D341Med (cell line): Measurements from ENCODE around the gene ZXDC.

ENCODE experiments used
- DNase-seq: peaks from one replicate; pipeline ENCODE4 v3.0.0; 2012; ENCODE audit warnings: low spot score

The ZXDC gene

GRCh38 chr3:126394179-126394976, 81.3 kb downstream of the ZXDC start, which contains the start of gene CFAP100:
CFAP100 (plus strand) TSS chr3:126394909; CDS start chr3:126396001, 1,092 bp downstream.
- no peak for DNase-seq

- DNase-seq = no peak
These were observed 82.1 kb downstream of the ZXDC start for GRCh38 chr3:126393563-126393962.

GRCh38 chr3:126392246-126392645, 83.4 kb downstream of the ZXDC start:
- DNase-seq = no peak

DNA sequence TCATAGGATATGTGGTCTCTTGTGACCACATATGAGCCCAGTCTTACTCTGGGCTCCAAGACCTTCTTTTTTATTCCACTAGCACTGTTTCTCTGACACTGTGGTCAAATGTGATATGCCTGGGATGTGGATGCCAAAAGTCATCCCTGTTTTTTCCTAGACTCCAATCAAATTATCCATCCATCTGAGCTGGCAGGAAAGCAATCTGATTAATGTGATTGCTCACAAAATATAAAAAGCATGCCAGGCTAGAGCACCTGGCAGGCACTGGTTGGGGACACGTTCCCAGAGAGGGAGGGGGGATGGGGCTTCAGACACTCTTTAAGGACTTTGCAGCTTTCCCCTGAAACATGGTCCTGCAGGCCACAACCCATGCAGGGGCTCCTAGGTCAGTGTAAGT, 84.1 kb downstream of the ZXDC start:
- DNase-seq = no peak

- no peak for DNase-seq
These were observed 84.9 kb downstream of the ZXDC start for GRCh38 chr3:126390751-126391150.

GRCh38 chr3:126390201-126390600, 85.5 kb downstream of the ZXDC start:
- DNase-seq = no peak

DNA sequence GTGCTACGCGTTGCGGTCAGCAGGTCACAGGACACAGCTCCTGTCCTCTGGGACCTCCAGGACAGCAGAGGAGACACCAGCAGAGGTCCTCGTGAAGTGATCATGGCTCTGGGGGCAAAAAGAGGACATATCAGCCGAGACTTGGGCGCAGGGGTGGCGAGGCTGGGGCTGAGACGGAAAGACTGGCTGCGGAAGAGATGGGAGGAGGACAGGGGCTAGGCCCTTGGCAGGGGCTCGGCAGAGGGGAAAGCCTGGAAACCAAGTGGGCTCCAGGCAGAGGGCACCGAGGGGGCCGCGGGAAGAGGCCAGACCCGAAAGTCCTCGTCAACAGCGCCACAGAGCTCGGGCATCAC, 85.9 kb downstream of the ZXDC start:
- no peak for DNase-seq

- DNase-seq = peak; percentile 87
These were observed 86.4 kb downstream of the ZXDC start for GRCh38 chr3:126389112-126389793.
